Glomerular visceral epithelial cell (primary cell): ENCODE results near the gene PACS2.

Experiments
- DNase-seq: peaks from one replicate; pipeline ENCODE4 v3.0.0-alpha.2; 2016; ENCODE audit errors: extremely low spot score

PACS2 gene

DNA sequence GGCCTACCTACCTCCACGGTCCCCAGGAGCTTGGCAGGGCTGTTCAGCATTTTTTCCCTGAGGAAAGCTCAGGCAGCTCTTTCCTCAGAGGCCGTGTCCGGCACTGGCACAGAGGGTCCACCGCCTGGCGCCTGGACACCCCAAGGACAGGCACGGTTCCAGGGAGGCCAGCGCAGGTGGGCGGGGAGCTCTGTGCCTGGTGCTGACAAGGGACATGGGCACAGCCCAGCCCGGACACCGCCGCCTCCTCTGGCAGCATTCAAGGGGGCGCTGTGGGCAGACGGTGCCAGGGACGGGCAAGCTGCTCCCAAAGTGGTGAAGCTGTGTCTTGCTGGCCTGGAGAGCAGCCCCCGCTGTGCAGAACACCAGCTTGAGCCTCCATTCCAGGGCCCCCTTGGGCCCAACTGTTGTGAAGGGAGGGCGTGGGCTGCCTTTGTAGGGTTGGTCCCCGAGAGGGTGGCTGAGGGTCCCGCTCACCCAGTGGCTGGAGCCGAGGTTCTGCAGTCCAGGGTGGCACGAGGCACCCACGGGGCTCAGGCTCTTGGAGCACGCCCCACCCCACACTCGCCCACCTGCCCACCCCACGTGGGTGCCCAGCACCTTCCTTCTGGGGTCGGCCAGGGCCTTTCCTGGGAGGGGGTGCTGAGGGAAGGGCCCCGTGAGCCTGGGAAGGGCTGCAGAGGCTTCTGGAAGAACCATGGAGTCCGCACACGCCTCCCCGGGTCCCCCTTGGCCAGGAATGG, 54.5 kb downstream of the PACS2 start:
- no peak for DNase-seq

DNA sequence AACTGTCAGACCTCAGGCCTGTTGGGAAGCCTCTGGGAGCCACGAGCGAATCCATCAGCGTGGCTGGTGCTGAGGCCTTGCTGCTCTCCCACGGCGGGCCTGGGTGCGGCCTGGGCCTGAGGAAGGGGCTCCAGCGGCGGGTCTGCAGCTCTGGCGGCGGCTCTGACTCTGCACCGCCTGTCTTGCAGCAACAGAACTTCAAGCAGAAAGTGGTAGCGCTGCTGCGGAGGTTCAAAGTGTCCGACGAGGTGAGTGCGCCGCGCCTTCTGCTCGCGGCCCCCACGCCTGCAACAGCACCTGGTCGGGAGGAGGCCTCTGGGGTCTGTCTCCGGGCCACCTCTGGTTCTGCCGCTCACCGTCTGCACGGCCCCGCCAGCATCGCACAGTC, 55.1 kb downstream of the PACS2 start:
- DNase-seq, result no peak

DNA sequence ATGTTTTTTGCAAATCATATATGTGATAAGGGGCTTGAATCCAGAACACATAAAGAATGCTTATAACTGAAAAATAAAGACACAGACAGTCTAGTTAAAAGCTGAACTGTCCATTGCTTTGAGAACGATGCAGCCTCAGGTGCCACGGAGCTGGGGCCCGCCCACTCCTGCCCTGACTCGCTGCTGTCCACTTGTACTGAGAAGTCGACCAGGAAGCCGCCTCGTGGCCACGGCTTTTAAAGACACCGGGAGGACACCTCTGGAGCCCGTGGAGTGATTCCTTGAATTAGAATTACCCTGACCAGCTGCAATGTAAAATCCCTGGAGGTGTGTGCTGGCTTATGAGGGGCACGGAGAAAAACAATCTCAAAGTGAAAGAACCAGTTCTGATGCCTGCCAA, 59.8 kb downstream of the PACS2 start:
- DNase-seq, result no peak

DNA sequence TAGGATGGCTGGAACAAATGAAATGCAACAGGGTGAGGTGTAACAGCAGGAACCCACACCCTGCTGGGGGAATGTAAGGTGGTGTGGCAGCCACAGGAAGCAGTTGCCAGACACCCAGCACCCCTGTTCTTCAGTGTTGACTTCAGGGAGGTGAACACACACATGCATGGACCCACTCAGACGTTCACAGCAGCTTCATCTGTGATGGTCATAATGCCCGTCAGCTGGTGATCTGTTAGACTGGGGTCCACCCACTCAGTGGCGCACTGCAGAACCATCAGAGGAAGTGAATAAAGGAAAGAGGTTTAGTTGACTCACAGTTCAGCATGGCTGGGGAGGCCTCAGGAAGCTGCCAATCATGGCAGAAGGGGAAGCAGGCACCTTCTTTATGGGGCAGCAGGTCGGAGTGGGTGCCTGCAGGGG, 61.1 kb downstream of the PACS2 start:
- DNase-seq, result no peak

DNA sequence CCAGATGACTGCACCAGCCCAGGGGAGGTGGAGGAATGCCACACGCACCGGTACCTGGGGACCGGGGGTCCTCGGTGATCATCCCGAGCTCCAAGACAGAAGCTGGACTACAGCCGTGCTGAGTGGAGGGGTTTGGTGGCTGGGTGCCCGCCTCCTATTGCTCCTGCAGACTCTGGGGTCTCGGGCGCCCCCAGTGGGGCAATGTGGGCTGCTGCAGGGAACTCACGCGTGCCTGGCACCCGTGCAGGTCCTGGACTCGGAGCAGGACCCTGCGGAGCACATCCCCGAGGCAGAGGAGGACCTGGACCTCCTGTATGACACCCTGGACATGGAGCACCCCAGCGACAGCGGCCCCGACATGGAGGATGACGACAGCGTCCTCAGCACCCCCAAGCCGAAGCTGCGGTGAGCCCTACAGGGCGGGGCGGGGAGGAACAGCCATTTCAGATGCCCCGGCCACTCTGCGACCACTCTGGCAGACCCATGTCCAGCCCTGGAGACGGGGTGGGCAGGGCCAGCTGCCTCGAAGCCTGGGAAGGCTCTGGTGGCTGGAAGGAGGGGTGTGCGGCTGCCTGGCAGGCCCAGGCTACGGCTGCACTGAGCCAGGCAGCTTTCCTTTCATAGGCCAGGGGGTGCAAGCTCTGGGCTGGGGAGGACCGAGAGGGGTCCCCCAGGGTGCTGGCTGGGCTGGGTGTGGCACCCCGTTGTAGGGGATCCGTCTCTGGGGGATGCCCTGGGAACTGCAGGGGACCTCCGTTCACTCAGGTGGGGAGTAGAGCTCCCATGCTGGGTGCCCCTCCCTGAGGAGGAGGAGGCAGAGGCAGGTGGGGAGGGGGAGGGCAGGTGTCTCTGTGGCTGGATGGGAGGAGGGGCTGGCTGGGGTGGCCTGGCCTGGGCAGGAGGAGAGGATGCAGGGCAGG, 62.2 kb downstream of the PACS2 start:
- no peak for DNase-seq

DNA sequence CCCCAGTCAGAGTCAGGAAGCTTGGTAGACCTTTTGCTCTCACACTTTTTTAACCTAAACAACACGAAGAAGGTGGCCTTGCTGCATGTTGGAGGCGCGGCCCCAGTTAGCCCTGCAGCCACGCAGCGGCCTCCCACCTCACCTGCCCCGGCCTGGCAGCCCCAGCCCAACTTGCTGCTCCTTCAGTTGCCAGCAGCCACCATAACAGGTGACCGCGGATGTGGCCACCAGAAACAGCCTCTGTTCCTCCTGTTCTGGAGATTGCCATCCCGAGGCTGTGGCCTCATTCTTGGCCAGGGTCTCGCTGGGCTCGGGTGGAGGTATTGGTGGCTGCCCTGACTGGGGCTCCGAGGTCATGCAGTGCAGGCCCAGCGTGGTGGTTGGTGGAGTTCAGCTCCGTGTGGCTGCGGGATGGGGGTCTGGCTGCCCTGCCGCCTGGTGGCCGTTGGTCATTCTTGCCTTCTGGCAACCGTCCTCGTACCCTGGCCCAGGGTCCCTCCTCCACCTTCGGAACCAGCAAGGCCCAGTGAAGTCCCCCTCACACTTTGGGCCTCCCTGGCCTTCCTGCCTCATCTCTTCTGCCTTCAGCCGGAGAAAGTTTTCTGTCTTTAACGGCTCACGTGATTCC, 63.1 kb downstream of the PACS2 start:
- DNase-seq, result no peak

DNA sequence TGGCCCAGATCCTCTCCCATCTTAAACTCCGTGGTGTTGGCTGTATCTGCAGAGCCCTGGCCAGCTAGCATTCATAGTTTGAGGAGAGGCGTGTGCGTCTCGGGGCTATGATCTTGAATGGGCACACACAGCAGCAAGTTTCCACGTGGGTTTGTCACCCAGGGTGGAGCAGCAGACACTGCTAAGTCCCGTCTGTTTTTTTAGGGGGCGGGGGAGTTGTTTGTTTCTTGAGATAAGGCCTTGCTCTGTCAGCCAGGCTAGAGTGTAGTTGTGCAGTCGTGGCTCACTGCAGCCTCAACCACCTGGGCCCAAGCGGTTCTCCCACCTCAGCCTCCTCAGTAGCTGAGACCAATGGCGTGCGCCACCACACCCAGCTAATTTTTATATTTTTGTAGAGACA, 63.7 kb downstream of the PACS2 start:
- no peak for DNase-seq

DNA sequence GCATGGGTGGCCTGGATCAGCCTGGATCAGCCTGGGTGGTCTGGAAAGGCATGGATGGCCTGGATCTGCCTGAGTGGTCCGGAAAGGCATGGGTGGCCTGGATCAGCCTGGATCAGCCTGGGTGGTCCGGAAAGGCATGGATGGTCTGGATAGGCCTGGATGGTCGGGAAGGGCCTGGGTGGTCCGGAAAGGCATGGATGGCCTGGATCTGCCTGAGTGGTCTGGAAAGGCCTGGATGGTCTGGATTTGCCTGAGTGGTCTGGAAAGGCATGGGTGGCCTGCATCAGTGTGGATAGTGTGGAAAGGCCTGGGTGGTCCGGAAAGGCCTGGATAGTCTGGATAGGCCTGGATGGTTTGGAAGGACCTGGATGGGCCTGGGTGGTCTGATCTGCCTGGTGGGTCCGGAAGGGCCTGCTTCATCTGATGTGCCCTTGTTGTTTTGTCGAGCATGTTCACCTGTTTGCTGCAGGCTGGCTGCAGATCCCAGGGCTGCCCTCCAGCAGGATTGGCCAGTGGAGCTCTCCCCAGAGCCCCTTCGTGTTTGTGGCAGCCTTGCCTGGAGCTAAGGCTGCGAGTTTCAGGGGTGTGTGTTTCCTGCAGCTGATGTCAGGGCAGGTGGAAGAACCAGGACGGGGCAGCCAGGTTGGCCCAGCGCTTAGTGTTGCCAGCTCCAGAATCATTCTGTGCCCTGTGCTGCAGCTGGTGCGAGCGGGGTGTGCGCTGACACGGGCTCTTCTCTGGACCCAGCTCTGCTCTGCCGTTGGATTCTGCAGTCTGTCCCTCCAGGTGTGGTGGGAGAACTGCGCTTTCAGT, 64.5 kb downstream of the PACS2 start:
- no peak for DNase-seq

DNA sequence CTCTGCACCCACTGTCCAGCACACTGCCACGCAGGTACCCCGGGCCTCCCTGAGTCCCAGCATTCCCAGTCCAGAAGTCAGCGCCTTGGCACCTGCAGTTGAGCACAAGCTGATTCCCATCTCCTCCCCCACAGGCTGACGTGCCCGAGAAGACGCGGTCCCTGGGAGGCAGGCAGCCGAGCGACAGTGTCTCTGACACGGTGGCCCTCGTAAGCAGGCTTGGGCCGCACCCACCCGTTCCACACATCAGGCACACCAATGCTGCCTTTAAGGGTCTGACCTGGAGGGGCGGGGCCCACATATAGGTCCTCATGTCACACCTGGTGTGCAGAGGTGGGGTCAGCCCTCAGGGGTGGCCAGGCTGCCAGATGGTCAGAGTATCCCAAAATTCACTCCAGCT, 65.4 kb downstream of the PACS2 start:
- DNase-seq, result no peak

DNA sequence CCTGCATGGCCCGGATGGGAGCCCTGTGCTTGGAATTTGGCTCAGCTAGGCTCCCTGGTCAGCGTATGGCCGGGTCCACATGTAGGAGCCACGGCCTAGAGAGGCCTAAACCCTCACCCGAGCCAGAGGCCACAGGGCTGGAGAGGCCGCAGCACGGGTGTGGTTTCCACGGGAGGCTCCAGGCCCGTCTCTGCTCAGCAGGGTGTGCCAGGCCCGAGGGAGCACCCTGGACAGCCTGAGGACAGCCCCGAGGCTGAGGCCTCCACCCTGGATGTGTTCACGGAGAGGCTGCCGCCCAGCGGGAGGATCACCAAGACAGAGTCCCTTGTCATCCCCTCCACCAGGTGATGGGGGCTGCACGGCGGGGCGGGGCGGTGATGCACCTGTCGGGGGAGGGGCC, 66.2 kb downstream of the PACS2 start:
- DNase-seq, result no peak

DNA sequence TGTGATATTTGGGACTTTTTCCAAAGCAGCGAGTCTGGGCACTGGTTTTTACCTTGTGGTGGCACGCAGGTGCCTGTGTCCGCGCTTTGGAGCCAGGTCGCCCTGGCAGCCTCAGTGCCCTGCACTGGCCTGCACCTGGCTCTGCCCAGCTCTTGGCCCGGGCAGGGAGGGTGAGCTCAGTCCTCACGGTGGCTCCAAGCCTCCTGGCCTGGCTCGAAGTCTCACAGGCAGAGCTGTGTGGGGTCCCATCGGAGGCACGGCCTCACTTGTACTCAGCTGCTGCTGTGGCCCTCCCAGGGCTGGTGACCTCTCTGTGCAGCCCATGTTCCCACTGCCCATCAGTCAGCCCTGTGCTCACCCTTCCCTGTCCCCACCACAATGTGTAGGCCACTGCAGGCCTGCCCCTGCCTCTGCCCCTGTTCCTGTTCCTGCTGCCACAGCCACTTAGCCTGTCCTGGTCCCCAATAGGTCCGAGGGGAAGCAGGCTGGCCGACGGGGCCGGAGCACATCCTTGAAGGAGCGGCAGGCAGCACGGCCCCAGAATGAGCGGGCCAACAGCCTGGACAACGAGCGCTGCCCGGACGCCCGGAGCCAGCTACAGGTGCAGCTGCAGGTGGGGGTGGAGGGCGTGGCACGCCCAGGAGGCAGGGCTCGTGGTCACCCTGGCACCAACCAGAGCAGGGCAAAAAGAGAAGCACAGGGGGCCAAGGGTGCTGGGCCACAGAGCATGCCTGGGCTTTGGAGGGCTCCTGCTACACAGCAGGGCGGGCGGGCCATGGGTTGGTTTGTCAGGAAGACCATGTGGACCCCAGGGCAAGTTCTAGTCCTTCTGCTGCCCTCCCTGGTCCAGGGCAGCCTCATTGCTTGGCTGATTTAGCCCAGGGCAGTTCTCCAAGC, 67.1 kb downstream of the PACS2 start:
- DNase-seq, result no peak

DNA sequence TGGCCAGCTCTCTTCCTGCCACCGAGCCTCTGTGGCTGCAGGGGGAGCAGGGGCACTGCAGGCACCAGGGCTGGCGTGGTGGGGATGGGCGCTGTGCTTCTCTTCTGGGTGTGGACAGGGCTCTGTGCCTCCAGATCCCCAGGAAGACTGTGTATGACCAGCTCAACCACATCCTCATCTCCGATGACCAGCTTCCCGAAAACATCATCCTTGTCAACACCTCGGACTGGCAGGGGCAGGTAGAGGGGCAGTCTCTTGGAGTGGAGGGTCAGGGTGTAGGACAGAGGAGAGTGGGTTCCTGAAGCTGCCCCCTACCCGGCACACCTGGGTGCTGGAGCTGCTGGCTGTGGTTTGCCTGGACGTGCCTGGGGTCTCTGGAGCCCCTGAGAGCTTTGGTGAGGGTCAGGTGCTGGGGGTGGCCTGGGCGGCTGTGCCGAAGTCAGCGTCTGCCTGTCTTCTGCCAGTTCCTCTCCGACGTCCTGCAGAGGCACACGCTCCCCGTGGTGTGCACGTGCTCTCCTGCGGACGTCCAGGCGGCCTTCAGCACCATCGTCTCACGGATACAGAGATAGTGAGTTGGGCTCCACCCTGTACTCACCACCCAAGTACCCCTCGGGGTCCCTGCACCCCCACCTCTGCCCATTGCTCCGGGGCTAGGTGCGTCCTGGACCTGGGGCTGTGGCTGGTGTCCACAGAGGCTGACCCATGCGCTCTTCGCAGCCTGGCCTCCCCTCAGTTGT, 68.0 kb downstream of the PACS2 start:
- no peak for DNase-seq

DNA sequence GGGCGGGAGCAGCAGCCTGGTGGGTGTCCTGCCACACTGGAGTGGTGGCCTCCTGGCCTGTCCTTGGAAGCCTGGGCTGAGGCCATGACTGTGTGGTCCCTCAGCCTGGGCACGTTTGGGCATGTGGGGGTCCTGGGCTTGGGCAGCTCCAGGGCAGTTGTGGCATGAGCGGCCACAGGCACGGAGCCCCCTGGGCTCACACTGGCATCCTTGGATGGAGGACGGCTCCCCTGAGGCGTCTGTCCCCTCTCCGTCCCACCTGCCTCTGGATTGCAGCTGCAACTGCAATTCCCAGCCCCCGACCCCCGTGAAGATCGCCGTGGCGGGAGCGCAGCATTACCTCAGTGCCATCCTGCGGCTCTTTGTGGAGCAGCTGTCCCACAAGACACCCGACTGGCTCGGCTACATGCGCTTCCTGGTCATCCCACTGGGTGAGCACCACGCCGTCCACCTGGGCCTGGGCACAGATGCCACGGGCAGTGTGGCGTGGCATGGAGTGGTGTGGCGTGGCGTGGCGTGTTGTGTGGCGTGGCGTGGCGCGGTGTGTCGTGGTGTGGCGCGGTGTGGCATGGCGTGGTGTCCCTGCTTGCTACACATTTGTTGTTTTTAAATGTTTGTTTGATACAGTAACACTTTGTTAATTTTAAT, 68.7 kb downstream of the PACS2 start:
- DNase-seq, result no peak

DNA sequence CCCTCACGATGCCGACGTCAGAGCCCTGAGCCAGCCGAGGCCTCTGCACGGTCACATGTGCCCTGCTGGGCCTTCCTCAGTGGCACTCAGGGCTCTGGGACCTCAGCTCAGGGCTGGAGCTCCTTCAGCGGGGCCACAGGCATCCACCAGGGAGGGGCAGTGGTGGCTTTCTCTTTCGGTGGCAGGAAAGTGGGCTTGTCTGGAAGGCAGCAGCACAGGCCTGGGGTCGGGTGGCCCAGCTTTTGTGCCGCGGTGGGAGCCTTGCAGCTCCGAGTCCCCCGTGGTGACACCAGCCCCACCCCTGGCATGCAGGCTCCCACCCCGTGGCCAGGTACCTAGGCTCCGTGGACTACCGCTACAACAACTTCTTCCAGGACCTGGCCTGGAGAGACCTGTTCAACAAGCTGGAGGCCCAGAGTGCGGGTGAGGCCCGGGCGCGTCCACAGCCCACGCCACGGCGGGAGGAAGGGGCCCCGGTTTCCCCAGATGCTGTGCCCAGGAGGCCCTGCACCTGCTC, 69.6 kb downstream of the PACS2 start:
- DNase-seq, result no peak

DNA sequence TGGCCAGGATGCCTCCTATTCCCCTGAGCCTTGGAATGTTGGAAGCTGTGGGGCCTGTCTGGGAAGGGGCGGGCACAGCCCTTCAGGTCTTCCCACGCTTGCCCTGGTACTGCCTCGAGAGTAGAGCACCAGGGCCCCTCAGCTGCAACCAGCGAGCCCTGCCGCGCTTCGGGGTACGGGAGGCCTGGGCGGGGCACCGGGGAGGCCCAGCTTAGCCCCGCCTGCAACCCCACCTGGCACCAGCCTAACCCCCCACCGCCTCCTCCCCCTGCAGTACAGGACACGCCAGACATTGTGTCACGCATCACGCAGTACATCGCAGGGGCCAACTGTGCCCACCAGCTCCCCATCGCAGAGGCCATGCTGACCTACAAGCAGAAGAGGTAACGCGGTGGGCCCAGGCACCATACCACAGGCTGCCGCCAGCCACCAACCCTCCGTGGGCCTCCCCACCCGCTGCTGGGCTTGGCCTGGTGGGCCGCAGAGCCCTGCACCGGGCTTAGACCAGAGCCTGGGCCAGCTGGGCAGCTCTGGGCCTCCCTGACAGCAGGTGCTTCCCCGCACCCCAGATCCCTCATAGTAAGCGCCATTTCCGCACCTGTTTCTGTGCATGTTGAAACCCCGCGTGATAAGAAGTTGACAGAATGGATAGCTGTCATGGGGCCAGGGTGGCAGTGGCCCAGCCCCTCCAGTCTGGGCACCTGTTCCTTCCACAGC, 70.2 kb downstream of the PACS2 start:
- no peak for DNase-seq

DNA sequence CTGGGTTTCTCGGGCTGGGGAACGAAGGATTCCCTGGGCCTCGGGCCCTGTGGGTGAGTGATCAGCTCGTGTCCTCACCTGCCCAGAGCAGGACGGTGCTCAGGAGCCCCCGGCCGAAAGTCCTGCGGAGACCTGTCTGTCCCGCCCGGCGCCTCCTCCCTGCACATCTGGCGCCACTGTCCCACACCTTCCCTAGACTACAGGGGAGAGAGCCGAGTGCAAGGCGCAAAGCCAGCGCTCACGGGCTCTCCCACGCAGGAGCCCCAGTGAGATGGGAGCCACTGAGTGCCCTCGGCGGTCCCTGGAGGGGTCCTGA, 70.7 kb downstream of the PACS2 start:
- DNase-seq, result no peak

DNA sequence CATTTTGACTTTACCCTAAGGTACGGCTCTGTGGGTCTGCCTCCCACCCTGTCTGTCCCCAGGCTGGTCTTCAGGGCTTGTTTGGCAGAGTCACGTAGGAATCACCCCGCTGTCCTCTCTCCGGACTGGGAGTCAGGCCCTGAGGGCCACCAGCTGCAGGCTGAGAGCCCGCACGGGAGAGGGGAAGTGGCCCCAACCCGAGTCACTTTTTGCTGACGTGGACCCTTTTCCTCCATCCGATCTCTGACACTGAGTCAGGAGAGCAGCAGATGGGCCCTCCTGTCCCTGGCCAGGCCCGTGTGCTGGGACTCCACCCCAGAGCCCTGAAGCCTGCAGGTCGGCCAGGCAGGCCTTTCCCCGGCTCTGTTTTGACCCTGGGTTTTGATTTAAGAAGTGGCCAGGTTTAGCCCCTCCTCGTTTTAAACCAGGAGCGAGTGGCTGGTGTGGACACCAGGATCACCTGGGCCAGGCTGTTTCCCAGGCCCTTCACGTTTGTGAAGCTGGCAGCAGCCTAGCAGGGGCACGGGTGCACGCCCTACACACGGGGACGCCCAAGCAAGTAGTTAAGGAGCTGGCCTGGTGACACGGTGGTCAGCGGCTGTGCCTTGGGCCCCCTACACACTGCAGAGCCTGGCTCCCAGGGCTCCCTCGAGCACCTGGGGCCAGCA, 71.3 kb downstream of the PACS2 start:
- no peak for DNase-seq
